ENCODE measurements around the gene METTL5.

DNA sequence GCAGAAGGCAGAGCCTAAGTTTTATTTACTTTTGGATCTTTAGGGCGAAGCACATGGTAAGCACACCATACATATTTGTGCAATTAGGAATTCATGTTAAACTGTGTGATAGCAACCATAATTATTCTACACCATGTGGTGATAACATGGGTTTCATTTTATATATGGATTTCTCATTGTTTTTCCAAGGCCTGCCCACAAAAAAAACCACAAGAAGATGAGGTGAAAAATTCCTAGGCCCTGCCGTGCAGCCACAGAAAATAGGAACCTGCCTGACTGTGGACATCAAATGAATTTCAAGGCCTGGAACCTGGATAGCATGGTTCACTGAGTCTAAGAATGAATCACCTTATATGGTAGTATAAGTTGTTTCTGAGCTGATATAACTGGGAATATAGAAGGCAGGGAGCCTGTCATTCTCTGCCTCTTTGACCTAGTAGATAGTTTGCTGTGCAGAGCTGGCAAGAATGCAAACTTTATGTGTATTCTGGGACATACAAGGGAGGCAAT is 48.4 kb downstream of the METTL5 start:
- TF ChIP-seq POLR2A (IDR thresholded peaks at IDR 0.05): no peak
- TF ChIP-seq, protein P1, sequence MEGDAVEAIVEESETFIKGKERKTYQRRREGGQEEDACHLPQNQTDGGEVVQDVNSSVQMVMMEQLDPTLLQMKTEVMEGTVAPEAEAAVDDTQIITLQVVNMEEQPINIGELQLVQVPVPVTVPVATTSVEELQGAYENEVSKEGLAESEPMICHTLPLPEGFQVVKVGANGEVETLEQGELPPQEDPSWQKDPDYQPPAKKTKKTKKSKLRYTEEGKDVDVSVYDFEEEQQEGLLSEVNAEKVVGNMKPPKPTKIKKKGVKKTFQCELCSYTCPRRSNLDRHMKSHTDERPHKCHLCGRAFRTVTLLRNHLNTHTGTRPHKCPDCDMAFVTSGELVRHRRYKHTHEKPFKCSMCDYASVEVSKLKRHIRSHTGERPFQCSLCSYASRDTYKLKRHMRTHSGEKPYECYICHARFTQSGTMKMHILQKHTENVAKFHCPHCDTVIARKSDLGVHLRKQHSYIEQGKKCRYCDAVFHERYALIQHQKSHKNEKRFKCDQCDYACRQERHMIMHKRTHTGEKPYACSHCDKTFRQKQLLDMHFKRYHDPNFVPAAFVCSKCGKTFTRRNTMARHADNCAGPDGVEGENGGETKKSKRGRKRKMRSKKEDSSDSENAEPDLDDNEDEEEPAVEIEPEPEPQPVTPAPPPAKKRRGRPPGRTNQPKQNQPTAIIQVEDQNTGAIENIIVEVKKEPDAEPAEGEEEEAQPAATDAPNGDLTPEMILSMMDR (IDR thresholded peaks at IDR 0.05): no peak
